Endometrial microvascular endothelial cells (primary cell): ENCODE results near the gene CYP24A1. TPM values are rescaled to one million over a fixed set of nuclear protein-coding genes. Genes with fewer than 3 reads are reported as not detected.

ENCODE experiments used
- in situ Hi-C: cut with HindIII; loops from 2 replicates; pipeline ENCODE4 v1.10.0; 2017; ENCODE audit warnings: low sequenced_read_pairs, low pct_unique_long_range_greater_than_20kb; ENCODE audit errors: inconsistent ontology term
- total RNA-seq: library from RNA; depleted of rRNA; stranded (reverse); fragments of >200 nt; gene quantifications from one replicate; pipeline ENCODE4 v1.2.3, GENCODE V29; 2015; ENCODE audit errors: inconsistent ontology term

The CYP24A1 gene
- total RNA-seq, 1 donor from 2014 or later = not detected

GRCh38 chr20:54105653-54106052 is 68.1 kb downstream of the CYP24A1 start:
- in situ Hi-C loops = no loop called here

- in situ Hi-C loops = no loop called here
Measured at GRCh38 chr20:54104781-54105180, 69.0 kb downstream of the CYP24A1 start.

GRCh38 chr20:54103762-54104600 is 69.8 kb downstream of the CYP24A1 start:
- in situ Hi-C loops = no loop called here

Other genes starting within 250 kb of the CYP24A1 start
- not detected for gene BCAS1, start 103.4 kb downstream of the CYP24A1 start, total RNA-seq
- gene PFDN4, start 34.1 kb upstream of the CYP24A1 start, total RNA-seq = 69.5 TPM